ENCODE data around the gene AFF2. TPM values are rescaled to one million over a fixed set of nuclear protein-coding genes. Genes with fewer than 3 reads are reported as not detected.

AFF2 gene
- total RNA-seq, 1 donor from 2014 or later: 3.3 TPM

DNA sequence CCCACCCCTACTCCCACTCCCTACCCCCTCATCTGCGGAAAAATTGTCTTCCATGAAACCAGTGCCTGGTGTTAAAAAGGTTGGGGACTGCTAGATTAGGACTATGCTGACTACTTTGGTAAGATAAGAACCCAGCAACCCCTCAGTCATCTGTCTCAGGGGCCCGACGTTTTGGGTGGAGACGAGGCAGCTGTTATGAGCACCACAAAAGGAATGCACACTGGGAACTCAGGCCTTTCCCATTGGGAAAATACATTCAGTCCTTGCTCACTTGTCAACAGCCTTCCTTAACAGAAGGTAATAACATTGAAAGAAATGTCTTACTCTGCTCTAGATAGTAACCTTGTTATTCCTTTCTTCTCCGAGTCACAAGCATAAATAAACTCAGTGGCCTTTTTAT is 310.8 kb downstream of the AFF2 start:
- no peaks in the 10 kb centered on the region for H3K27me3 Mint-ChIP-seq (ENCODE audit: low read depth)
- H3K4me3 Mint-ChIP-seq (ENCODE audit: low read depth): no peak overlapping the region
- no peaks in the 10 kb centered on the region for H3K4me1 Mint-ChIP-seq (ENCODE audit: low read depth)
- no peak overlapping the region for H3K27ac Mint-ChIP-seq
- H3K9me3 Mint-ChIP-seq: no peaks in the 10 kb centered on the region
- DNase-seq (ENCODE audit: low spot score): no peak
- H3K36me3 Mint-ChIP-seq (ENCODE audit: low read depth): no peaks in the 10 kb centered on the region
- intact Hi-C loops (cut with micrococcal nuclease): no loop called here

DNA sequence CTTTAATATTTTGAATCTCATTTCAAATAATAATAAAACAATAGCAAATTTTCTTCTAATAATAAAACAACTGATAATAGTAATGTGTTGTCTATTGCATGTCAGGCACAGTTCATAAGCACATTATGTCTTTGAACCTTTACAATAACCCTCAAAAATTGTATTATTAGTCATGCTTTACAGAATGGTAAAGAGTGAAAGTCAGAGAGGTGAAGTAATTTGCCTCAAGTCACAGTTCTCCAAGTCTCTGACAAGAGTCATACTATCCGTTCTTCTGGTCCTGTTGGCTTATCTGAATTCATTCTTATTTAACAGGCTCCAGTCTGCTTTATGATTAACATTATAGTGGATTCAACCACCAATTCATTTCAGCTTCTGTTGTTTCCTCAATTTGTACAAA is 313.0 kb downstream of the AFF2 start:
- Mint-ChIP-seq H3K9me3 (no peaks in the 10 kb centered on the region), H3K4me1 (ENCODE audit: low read depth) (no peaks in the 10 kb centered on the region), H3K27me3 (ENCODE audit: low read depth) (no peaks in the 10 kb centered on the region), H3K36me3 (ENCODE audit: low read depth) (no peaks in the 10 kb centered on the region), H3K27ac (no peak overlapping the region), H3K4me3 (ENCODE audit: low read depth) (no peak overlapping the region)
- no peak for DNase-seq (ENCODE audit: low spot score)
- intact Hi-C loops (cut with micrococcal nuclease): no loop called here

- Mint-ChIP-seq H3K27ac (no peak overlapping the region), H3K9me3 (no peaks in the 10 kb centered on the region), H3K36me3 (ENCODE audit: low read depth) (no peaks in the 10 kb centered on the region), H3K4me3 (ENCODE audit: low read depth) (no peak overlapping the region), H3K4me1 (ENCODE audit: low read depth) (no peaks in the 10 kb centered on the region), H3K27me3 (ENCODE audit: low read depth) (no peaks in the 10 kb centered on the region)
- intact Hi-C loops (cut with micrococcal nuclease): no loop called here
- DNase-seq (ENCODE audit: low spot score): no peak
Observed at GRCh38 chrX:148813967-148814366, 313.6 kb downstream of the AFF2 start.

- Mint-ChIP-seq H3K4me3 (ENCODE audit: low read depth) (no peak overlapping the region), H3K27me3 (ENCODE audit: low read depth) (no peaks in the 10 kb centered on the region), H3K4me1 (ENCODE audit: low read depth) (no peaks in the 10 kb centered on the region), H3K9me3 (no peaks in the 10 kb centered on the region), H3K36me3 (ENCODE audit: low read depth) (no peaks in the 10 kb centered on the region), H3K27ac (no peak overlapping the region)
- DNase-seq (ENCODE audit: low spot score): no peak
- intact Hi-C loops (cut with micrococcal nuclease): no loop called here
Observed at GRCh38 chrX:148815218-148815961, 315.0 kb downstream of the AFF2 start.

GRCh38 chrX:148823986-148824385 is 323.6 kb downstream of the AFF2 start:
- no peaks in the 10 kb centered on the region for H3K36me3 Mint-ChIP-seq (ENCODE audit: low read depth)
- H3K27ac Mint-ChIP-seq: no peak overlapping the region
- H3K4me1 Mint-ChIP-seq (ENCODE audit: low read depth): no peaks in the 10 kb centered on the region
- intact Hi-C loops (cut with micrococcal nuclease): no loop called here
- no peaks in the 10 kb centered on the region for H3K9me3 Mint-ChIP-seq
- no peak overlapping the region for H3K4me3 Mint-ChIP-seq (ENCODE audit: low read depth)
- no peak for DNase-seq (ENCODE audit: low spot score)
- no peaks in the 10 kb centered on the region for H3K27me3 Mint-ChIP-seq (ENCODE audit: low read depth)

DNA sequence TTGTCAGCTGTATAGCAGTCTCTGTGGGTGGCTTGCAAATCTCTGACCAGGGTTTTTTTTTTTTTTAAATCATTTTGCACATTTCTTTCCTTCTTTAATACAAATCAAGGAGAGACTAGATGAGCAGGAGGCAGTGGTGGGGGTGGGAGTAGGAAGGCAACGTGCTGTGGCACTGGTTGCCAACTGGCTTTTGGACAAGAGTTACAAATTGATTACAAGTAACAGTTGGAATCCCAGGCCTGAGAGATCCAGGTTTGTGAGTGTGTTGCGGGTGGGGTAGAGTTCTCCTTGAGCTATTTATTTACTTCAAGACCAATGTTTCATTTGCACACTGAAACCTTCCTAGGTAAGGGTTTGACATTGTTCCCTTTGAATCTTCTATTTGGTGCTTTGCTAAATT is 325.3 kb downstream of the AFF2 start:
- no peaks in the 10 kb centered on the region for H3K36me3 Mint-ChIP-seq (ENCODE audit: low read depth)
- no peak overlapping the region for H3K27ac Mint-ChIP-seq
- intact Hi-C loops (cut with micrococcal nuclease): no loop called here
- no peaks in the 10 kb centered on the region for H3K4me1 Mint-ChIP-seq (ENCODE audit: low read depth)
- no peaks in the 10 kb centered on the region for H3K9me3 Mint-ChIP-seq
- H3K4me3 Mint-ChIP-seq (ENCODE audit: low read depth): no peak overlapping the region
- no peaks in the 10 kb centered on the region for H3K27me3 Mint-ChIP-seq (ENCODE audit: low read depth)
- DNase-seq (ENCODE audit: low spot score): no peak

- Mint-ChIP-seq H3K36me3 (ENCODE audit: low read depth) (no peaks in the 10 kb centered on the region), H3K9me3 (no peaks in the 10 kb centered on the region), H3K27ac (no peak overlapping the region), H3K4me3 (ENCODE audit: low read depth) (no peak overlapping the region), H3K4me1 (ENCODE audit: low read depth) (no peaks in the 10 kb centered on the region), H3K27me3 (ENCODE audit: low read depth) (no peaks in the 10 kb centered on the region)
- intact Hi-C loops (cut with micrococcal nuclease): no loop called here
- DNase-seq (ENCODE audit: low spot score): no peak
Observed at GRCh38 chrX:148836741-148837140, 336.3 kb downstream of the AFF2 start.

GRCh38 chrX:148850631-148851030 is 350.2 kb downstream of the AFF2 start:
- no peaks in the 10 kb centered on the region for H3K27me3 Mint-ChIP-seq (ENCODE audit: low read depth)
- no peaks in the 10 kb centered on the region for H3K4me1 Mint-ChIP-seq (ENCODE audit: low read depth)
- no peak overlapping the region for H3K27ac Mint-ChIP-seq
- H3K9me3 Mint-ChIP-seq: no peaks in the 10 kb centered on the region
- no peak overlapping the region for H3K4me3 Mint-ChIP-seq (ENCODE audit: low read depth)
- intact Hi-C loops (cut with micrococcal nuclease): no loop called here
- H3K36me3 Mint-ChIP-seq (ENCODE audit: low read depth): no peaks in the 10 kb centered on the region
- no peak for DNase-seq (ENCODE audit: low spot score)

- no peaks in the 10 kb centered on the region for H3K4me1 Mint-ChIP-seq (ENCODE audit: low read depth)
- no peaks in the 10 kb centered on the region for H3K9me3 Mint-ChIP-seq
- no peak overlapping the region for H3K4me3 Mint-ChIP-seq (ENCODE audit: low read depth)
- no peak overlapping the region for H3K27ac Mint-ChIP-seq
- H3K27me3 Mint-ChIP-seq (ENCODE audit: low read depth): no peaks in the 10 kb centered on the region
- intact Hi-C loops (cut with micrococcal nuclease): no loop called here
- no peak for DNase-seq (ENCODE audit: low spot score)
- no peaks in the 10 kb centered on the region for H3K36me3 Mint-ChIP-seq (ENCODE audit: low read depth)
Observed at GRCh38 chrX:148854306-148854705, 353.9 kb downstream of the AFF2 start.

DNA sequence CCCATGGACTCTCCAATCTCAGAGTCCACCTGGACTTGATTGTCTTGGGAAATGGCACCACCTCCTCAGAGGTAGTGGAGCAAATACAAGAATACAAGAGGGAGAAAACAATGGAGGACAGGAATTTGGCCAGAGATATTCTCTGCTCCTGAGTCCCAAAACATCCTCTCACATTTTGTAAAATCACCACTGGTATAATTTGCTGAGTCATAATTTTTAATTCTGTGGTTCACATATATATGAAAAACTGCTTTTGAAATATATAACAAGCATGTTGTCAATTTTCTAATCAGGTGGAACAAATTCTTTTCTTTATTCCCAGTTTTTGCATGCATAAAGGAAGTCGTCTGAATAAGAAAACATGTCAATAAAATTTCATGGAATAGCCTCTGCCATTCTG is 356.1 kb downstream of the AFF2 start:
- Mint-ChIP-seq H3K27ac (no peak overlapping the region), H3K27me3 (ENCODE audit: low read depth) (no peaks in the 10 kb centered on the region), H3K9me3 (no peaks in the 10 kb centered on the region), H3K36me3 (ENCODE audit: low read depth) (no peaks in the 10 kb centered on the region), H3K4me1 (ENCODE audit: low read depth) (no peaks in the 10 kb centered on the region), H3K4me3 (ENCODE audit: low read depth) (no peak overlapping the region)
- intact Hi-C loops (cut with micrococcal nuclease): no loop called here
- no peak for DNase-seq (ENCODE audit: low spot score)

GRCh38 chrX:148865277-148866210 is 365.1 kb downstream of the AFF2 start:
- Mint-ChIP-seq H3K36me3 (ENCODE audit: low read depth) (no peaks in the 10 kb centered on the region), H3K4me3 (ENCODE audit: low read depth) (no peak overlapping the region), H3K27me3 (ENCODE audit: low read depth) (no peaks in the 10 kb centered on the region), H3K9me3 (no peaks in the 10 kb centered on the region), H3K27ac (no peak overlapping the region), H3K4me1 (ENCODE audit: low read depth) (no peaks in the 10 kb centered on the region)
- DNase-seq (ENCODE audit: low spot score): no peak
- intact Hi-C loops (cut with micrococcal nuclease): no loop called here

GRCh38 chrX:148867596-148867995 is 367.2 kb downstream of the AFF2 start:
- no peaks in the 10 kb centered on the region for H3K36me3 Mint-ChIP-seq (ENCODE audit: low read depth)
- DNase-seq (ENCODE audit: low spot score): no peak
- no peaks in the 10 kb centered on the region for H3K9me3 Mint-ChIP-seq
- H3K27me3 Mint-ChIP-seq (ENCODE audit: low read depth): no peaks in the 10 kb centered on the region
- no peaks in the 10 kb centered on the region for H3K4me1 Mint-ChIP-seq (ENCODE audit: low read depth)
- no peak overlapping the region for H3K4me3 Mint-ChIP-seq (ENCODE audit: low read depth)
- H3K27ac Mint-ChIP-seq: no peak overlapping the region
- intact Hi-C loops (cut with micrococcal nuclease): no loop called here

DNA sequence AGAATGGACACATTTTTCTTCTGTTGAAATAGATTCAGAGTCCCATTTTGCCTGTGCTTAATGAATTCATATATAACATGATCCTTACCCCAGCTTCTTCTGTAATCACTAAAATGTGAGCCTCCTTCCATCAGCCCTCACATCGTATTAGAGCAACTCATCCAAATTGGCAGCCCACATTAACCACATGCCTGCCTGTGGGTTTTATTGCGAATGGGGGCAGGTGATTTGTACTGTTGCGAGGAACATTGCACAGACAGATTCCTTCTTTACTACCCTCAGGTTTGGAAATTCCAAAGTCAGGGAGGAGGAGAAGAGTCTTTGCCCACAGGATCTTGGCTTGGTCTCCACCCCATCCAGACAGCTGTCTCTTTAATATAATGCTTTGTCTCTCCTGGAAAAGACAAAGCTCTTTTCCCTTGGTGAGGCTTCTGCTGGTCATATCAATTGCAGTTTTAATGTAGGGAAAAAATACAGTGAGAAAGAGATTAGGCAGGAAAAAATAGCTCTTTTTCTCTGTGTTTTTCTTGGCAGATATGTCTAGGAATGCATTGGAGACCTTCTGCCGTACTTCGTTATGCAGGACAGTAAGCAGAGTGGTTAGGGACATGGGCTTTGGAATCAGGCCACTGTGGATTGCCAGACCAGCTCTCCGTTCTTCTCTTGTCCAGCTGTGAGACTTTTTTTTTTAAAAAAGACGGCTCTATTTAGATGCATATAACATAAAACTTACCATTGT is 371.2 kb downstream of the AFF2 start:
- H3K36me3 Mint-ChIP-seq (ENCODE audit: low read depth): no peaks in the 10 kb centered on the region
- H3K27me3 Mint-ChIP-seq (ENCODE audit: low read depth): no peaks in the 10 kb centered on the region
- no peak for DNase-seq (ENCODE audit: low spot score)
- no peak overlapping the region for H3K4me3 Mint-ChIP-seq (ENCODE audit: low read depth)
- no peak overlapping the region for H3K27ac Mint-ChIP-seq
- intact Hi-C loops (cut with micrococcal nuclease): no loop called here
- no peaks in the 10 kb centered on the region for H3K4me1 Mint-ChIP-seq (ENCODE audit: low read depth)
- no peaks in the 10 kb centered on the region for H3K9me3 Mint-ChIP-seq

Measured in activated T-helper 2 cell treated with anti-CD3 and anti-CD28 coated beads, Interferon-gamma antibody, Interleukin-2, Interleukin-4, amounts not matched to agents 10 μg/mL and 5 μg/mL and 100 μg/mL, durations not matched to agents 14 hours and 24 hours and 36 hours (primary cell).